IMR-90 (cell line): ENCODE data around the gene ACIN1. TPM values are rescaled to one million over a fixed set of nuclear protein-coding genes. Genes with fewer than 3 reads are reported as not detected.

ENCODE experiments used
- ATAC-seq: fragments of 200-7000 bp; cut with Tn5 transposase; 2 replicates; pipeline ENCODE4 v1.9.1; 2020; ENCODE audit warnings: low read depth, mild to moderate bottlenecking, moderate library complexity
- BruUV-seq: library from RNA; stranded (reverse); fragments of 400-500 nt; replicated peaks from 2 replicates; lab custom pipeline; 2021; lab: Mats Ljungman, UMichigan
- CTCF ChIA-PET: fragments of 300-600 bp; formaldehyde crosslinking; extraction: SDS; loops from one replicate; lab custom pipeline; 2021; ENCODE audit warnings: antibody characterized with exemption; lab: Yijun Ruan, JAX
- POLR2A ChIA-PET: fragments of 300-600 bp; sonication (Branson Sonifier 250); formaldehyde crosslinking; loops from one replicate; lab custom pipeline; 2022; ENCODE audit warnings: antibody characterized with exemption; ENCODE audit not compliant: unreplicated experiment; lab: Charles Lee
- DNase-seq: peaks from one replicate; pipeline ENCODE4 v3.0.0; 2013
- H2AFZ ChIP-seq: replicated peaks from 2 replicates; pipeline ENCODE3; 2013; ENCODE audit warnings: low read length, mild to moderate bottlenecking; ENCODE audit not compliant: poor library complexity
- H2AK5ac ChIP-seq: 2 replicates; pipeline ENCODE4 v1.6.1; 2013; ENCODE audit warnings: low read depth, low read length, inconsistent platforms
- H2AK9ac ChIP-seq: replicated peaks from 2 replicates; pipeline ENCODE3; 2013; ENCODE audit warnings: mild to moderate bottlenecking, low read depth, low read length, moderate library complexity; ENCODE audit not compliant: poor library complexity
- H2BK120ac ChIP-seq: 2 replicates; pipeline ENCODE4 v1.6.1; 2013; ENCODE audit warnings: low read depth, low read length, inconsistent platforms
- H2BK15ac ChIP-seq: 3 replicates; pipeline ENCODE4 v1.6.1; 2013; ENCODE audit warnings: low read depth, low read length, inconsistent platforms
- H2BK20ac ChIP-seq: 2 replicates; pipeline ENCODE4 v1.6.1; 2013; ENCODE audit warnings: low read depth, mild to moderate bottlenecking, inconsistent platforms, low read length, moderate library complexity
- H2BK5ac ChIP-seq: 2 replicates; pipeline ENCODE4 v1.6.1; 2013; ENCODE audit warnings: mild to moderate bottlenecking, low read depth, low read length, inconsistent platforms; ENCODE audit not compliant: poor library complexity, severe bottlenecking
- H3K14ac ChIP-seq: replicated peaks from 2 replicates; pipeline ENCODE4 v1.6.1; 2013; ENCODE audit warnings: low read depth, low read length, inconsistent platforms
- H3K18ac ChIP-seq: 2 replicates; pipeline ENCODE4 v1.6.1; 2013; ENCODE audit warnings: low read depth, low read length, control low read depth
- H3K23ac ChIP-seq: 2 replicates; pipeline ENCODE4 v1.6.1; 2013; ENCODE audit warnings: low read depth, low read length, inconsistent platforms
- H3K27ac ChIP-seq: 2 replicates; pipeline ENCODE4 v1.5.1; 2013; ENCODE audit warnings: mild to moderate bottlenecking, control low read depth, low read length; ENCODE audit not compliant: insufficient read depth
- H3K27me3 ChIP-seq: 2 replicates; pipeline ENCODE4 v1.6.1; 2013; ENCODE audit warnings: low read length; ENCODE audit not compliant: control insufficient read depth, insufficient read depth
- H3K36me3 ChIP-seq: 2 replicates; pipeline ENCODE4 v1.6.1; 2013; ENCODE audit warnings: low read length, mixed read lengths; ENCODE audit not compliant: control insufficient read depth, insufficient read depth
- H3K4ac ChIP-seq: 2 replicates; pipeline ENCODE4 v1.6.1; 2013; ENCODE audit warnings: low read depth, low read length, inconsistent platforms
- H3K4me1 ChIP-seq: 2 replicates; pipeline ENCODE4 v1.6.1; 2013; ENCODE audit warnings: low read length, mixed read lengths; ENCODE audit not compliant: control insufficient read depth, insufficient read depth
- H3K4me2 ChIP-seq: 2 replicates; pipeline ENCODE4 v1.6.1; 2013; ENCODE audit warnings: low read depth, mild to moderate bottlenecking, control low read depth, low read length, moderate library complexity
- H3K4me3 ChIP-seq: 2 replicates; pipeline ENCODE4 v1.5.1; 2013; ENCODE audit warnings: low read depth, mild to moderate bottlenecking, control low read depth, low read length, moderate library complexity; ENCODE audit not compliant: insufficient read depth
- H3K56ac ChIP-seq: 2 replicates; pipeline ENCODE4 v1.6.1; 2013; ENCODE audit warnings: low read length, inconsistent platforms; ENCODE audit not compliant: insufficient read depth; ENCODE audit errors: extremely low read depth
- H3K79me1 ChIP-seq, 2 experiments: 2 replicates each; pipeline ENCODE4 v1.6.1; 2013; ENCODE audit warnings: low read length in 2 of 2, inconsistent platforms in 1 of 2, low read depth in 1 of 2
- H3K9ac ChIP-seq: 2 replicates; pipeline ENCODE4 v1.6.1; 2013; ENCODE audit warnings: low read depth, low read length, control low read depth
- H3K9me1 ChIP-seq: 2 replicates; pipeline ENCODE4 v1.6.1; 2013; ENCODE audit warnings: low read length, inconsistent platforms; ENCODE audit not compliant: insufficient read depth
- H3K9me3 ChIP-seq: 2 replicates; pipeline ENCODE4 v1.6.1; 2013; ENCODE audit warnings: low read length; ENCODE audit not compliant: control insufficient read depth, insufficient read depth
- H4K20me1 ChIP-seq: 2 replicates; pipeline ENCODE4 v1.6.1; 2013; ENCODE audit warnings: low read length, inconsistent platforms; ENCODE audit not compliant: insufficient read depth
- H4K5ac ChIP-seq: 2 replicates; pipeline ENCODE4 v1.6.1; 2013; ENCODE audit warnings: mild to moderate bottlenecking, low read depth, low read length, control low read depth
- H4K8ac ChIP-seq, 2 experiments: 2 replicates each; pipeline ENCODE4 v1.6.1; 2013; ENCODE audit warnings: low read depth in 2 of 2, low read length in 2 of 2, control low read depth in 1 of 2, inconsistent platforms in 1 of 2
- H4K91ac ChIP-seq: 2 replicates; pipeline ENCODE4 v1.6.1; 2013; ENCODE audit warnings: low read depth, low read length, inconsistent platforms; ENCODE audit not compliant: insufficient read depth
- BHLHE40 ChIP-seq: fragments of 150-350 bp; IDR thresholded peaks from 2 replicates; pipeline ENCODE4 v1.6.1; 2016; ENCODE audit warnings: mild to moderate bottlenecking, low read depth, low read length
- FOS ChIP-seq: fragments of 150-350 bp; IDR thresholded peaks from 2 replicates; pipeline ENCODE4 v1.6.1; 2016; ENCODE audit warnings: low read depth, low read length
- MAFK ChIP-seq: IDR thresholded peaks from 2 replicates; pipeline ENCODE4 v1.6.1; 2012; ENCODE audit warnings: low read depth, low read length, improper control_type of control experiment
- MXI1 ChIP-seq: IDR thresholded peaks from 2 replicates; pipeline ENCODE4 v1.6.1; 2012; ENCODE audit warnings: low read depth, mild to moderate bottlenecking, low read length, moderate library complexity, borderline replicate concordance
- POLR2A ChIP-seq: IDR thresholded peaks from 2 replicates; pipeline ENCODE4 v1.6.1; 2012; ENCODE audit warnings: mild to moderate bottlenecking, low read depth, low read length
- RCOR1 ChIP-seq: IDR thresholded peaks from 2 replicates; pipeline ENCODE4 v1.6.1; 2012; ENCODE audit warnings: mild to moderate bottlenecking, low read length, improper control_type of control experiment; ENCODE audit not compliant: insufficient replicate concordance
- RFX5 ChIP-seq: IDR thresholded peaks from 2 replicates; pipeline ENCODE4 v1.8.0; 2012; ENCODE audit warnings: low read depth, mild to moderate bottlenecking, low read length, moderate library complexity
- WGBS, 2 experiments: methylation state at CpG; one replicate each; pipeline versions ENCODE4 v1.1.5 to v1.1.7; 2013; ENCODE audit warnings: missing lambda C conversion rate in 2 of 2; ENCODE audit not compliant: insufficient read length in 1 of 2; ENCODE audit errors: extremely low coverage in 2 of 2; 5-methylcytosine and 5-hydroxymethylcytosine counted together
- dilution Hi-C: fragments of 300-500 bp; cut with HindIII; formaldehyde crosslinking; loops from one replicate; pipeline ENCODE4 v1.14.3; 2018; ENCODE audit warnings: low sequenced_read_pairs; ENCODE audit not compliant: unreplicated experiment
- in situ Hi-C: fragments of 300-500 bp; cut with MboI; formaldehyde crosslinking; loops from 3 replicates; pipeline ENCODE4 v1.14.3; 2019; ENCODE audit warnings: low sequenced_read_pairs, inconsistent platforms, mixed read lengths
- intact Hi-C: fragments of 100-400 bp; cut with micrococcal nuclease; formaldehyde crosslinking; loops from 2 replicates; pipeline ENCODE4 v1.10.0; 2022
- polyA plus RNA-seq, 3 experiments: library from polyadenylated mRNA; depleted of rRNA; stranded (reverse); fragments of >200 nt; gene quantifications; 2 replicates each; pipeline ENCODE4 v1.2.3, GENCODE V29; 2012; ENCODE audit warnings: low replicate concordance in 1 of 3
- total RNA-seq: library from RNA; depleted of rRNA; stranded (reverse); fragments of >200 nt; gene quantifications from 2 replicates; pipeline ENCODE4 v1.2.3, GENCODE V29; 2012
- TF ChIP-seq, protein P1 (sequence below): fragments of 150-350 bp; IDR thresholded peaks from 2 replicates; pipeline ENCODE4 v1.6.1; 2016; ENCODE audit warnings: low read depth, mild to moderate bottlenecking, low read length, moderate library complexity, borderline replicate concordance
- TF ChIP-seq, protein P2 (sequence below): conservative IDR thresholded peaks from 2 replicates; pipeline ENCODE4 v1.5.1; 2012; ENCODE audit warnings: mild to moderate bottlenecking, low read depth, low read length, improper control_type of control experiment

The ACIN1 gene
- total and polyA plus RNA-seq, 2 of the 4 experiments (the other 2 are of a cell fraction) = 73.8 to 185 TPM

DNA sequence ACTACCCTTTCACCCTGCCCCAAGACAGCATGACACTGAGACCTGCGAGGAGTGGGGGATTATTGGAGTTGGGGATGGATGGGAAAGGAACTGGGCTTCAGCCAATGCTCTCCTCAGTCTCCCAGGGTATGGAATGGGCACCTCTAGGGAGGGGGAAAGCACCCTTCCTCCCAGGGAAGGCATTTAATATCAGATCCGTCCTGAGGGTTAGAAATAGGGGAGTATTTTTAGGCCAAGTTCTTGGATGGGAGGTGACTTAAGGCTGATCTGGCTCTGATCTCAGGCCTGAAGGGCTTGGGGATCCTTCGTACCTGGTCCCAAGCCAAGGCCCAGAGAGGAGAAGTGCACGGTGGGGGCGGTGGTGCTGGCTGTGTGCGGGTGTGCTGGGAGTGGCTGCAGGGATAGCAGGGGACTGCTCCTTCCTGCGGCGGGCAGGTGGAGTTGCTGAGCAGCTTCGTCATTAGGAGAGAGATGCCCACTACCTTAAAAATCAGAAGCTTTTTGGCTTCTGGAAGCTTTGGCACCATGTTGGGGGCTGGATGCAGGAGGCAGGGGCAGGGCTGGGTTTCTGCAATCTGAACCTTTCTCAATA lies 31.1 kb upstream of the ACIN1 start:
- no peak overlapping the region for H3K4me3 ChIP-seq
- intact Hi-C loops = no loop called here
- POLR2A ChIA-PET = no interaction called here

More for the DNA sequence above, 31.1 kb upstream of the ACIN1 start:
- TF ChIP-seq BHLHE40 = no peak
- no peak for TF ChIP-seq FOS
- TF ChIP-seq MXI1 = no peak
- TF ChIP-seq, protein P1, sequence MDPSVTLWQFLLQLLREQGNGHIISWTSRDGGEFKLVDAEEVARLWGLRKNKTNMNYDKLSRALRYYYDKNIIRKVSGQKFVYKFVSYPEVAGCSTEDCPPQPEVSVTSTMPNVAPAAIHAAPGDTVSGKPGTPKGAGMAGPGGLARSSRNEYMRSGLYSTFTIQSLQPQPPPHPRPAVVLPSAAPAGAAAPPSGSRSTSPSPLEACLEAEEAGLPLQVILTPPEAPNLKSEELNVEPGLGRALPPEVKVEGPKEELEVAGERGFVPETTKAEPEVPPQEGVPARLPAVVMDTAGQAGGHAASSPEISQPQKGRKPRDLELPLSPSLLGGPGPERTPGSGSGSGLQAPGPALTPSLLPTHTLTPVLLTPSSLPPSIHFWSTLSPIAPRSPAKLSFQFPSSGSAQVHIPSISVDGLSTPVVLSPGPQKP = no peak
- no peak for TF ChIP-seq RCOR1
- no peak for TF ChIP-seq RFX5
- no peak for TF ChIP-seq POLR2A
- TF ChIP-seq, protein P2, sequence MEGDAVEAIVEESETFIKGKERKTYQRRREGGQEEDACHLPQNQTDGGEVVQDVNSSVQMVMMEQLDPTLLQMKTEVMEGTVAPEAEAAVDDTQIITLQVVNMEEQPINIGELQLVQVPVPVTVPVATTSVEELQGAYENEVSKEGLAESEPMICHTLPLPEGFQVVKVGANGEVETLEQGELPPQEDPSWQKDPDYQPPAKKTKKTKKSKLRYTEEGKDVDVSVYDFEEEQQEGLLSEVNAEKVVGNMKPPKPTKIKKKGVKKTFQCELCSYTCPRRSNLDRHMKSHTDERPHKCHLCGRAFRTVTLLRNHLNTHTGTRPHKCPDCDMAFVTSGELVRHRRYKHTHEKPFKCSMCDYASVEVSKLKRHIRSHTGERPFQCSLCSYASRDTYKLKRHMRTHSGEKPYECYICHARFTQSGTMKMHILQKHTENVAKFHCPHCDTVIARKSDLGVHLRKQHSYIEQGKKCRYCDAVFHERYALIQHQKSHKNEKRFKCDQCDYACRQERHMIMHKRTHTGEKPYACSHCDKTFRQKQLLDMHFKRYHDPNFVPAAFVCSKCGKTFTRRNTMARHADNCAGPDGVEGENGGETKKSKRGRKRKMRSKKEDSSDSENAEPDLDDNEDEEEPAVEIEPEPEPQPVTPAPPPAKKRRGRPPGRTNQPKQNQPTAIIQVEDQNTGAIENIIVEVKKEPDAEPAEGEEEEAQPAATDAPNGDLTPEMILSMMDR = no peak
- TF ChIP-seq MAFK = no peak
- Histone ChIP-seq H3K36me3 (no peaks in the 10 kb centered on the region), H3K79me1 (no peaks in the 10 kb centered on the region), H4K20me1 (no peaks in the 10 kb centered on the region), H3K23ac (no peak overlapping the region), H3K9me1 (no peaks in the 10 kb centered on the region), H2AK5ac (no peak overlapping the region), H2BK15ac (no peak overlapping the region), H2BK20ac (no peak overlapping the region), H3K27me3 (peaks cover 23% of the 10 kb centered on the region), H4K5ac (no peak overlapping the region), H4K91ac (no peak overlapping the region), H2AK9ac (no peak overlapping the region), H3K27ac (no peak overlapping the region), H2AFZ (no peak overlapping the region), H3K14ac (no peak overlapping the region), H3K4me2 (no peak overlapping the region), H3K4ac (no peak overlapping the region), H4K8ac (no peak overlapping the region), H2BK120ac (no peak overlapping the region), H2BK5ac (no peak overlapping the region), H3K56ac (no peak overlapping the region), H3K4me1 (0 out of 2 replicates have a peak, but pooled peaks cover 3% of the 10 kb centered on the region), H3K9ac (no peak overlapping the region), H3K18ac (no peak overlapping the region), H3K9me3 (no peaks in the 10 kb centered on the region)
- in situ Hi-C loops (loop anchor here (5.0 kb wide), 1 partner anchor 56 kb away; the partner anchor contains the start of gene SLC7A8), dilution Hi-C loops (no loop called here)
- CTCF ChIA-PET = no interaction called here
- DNase-seq = no peak
- no CpG with 5 or more reads among the region's 9 CpGs for WGBS, 2 experiments
- ATAC-seq = no peak
- BruUV-seq = no TSS peak
